ENCODE measurements around the gene HMCN1. TPM values are rescaled to one million over a fixed set of nuclear protein-coding genes. Genes with fewer than 3 reads are reported as not detected.

Gene HMCN1
- polyA plus RNA-seq, 1 donor from 2014 or later = 0.66 TPM

GRCh38 chr1:186207391-186208085 lies 473.3 kb downstream of the HMCN1 start:
- H3K4me2 ChIP-seq (ENCODE audit: low read length) = no peak overlapping the region
- H3K27ac ChIP-seq (ENCODE audit: low read length) = no peak overlapping the region
- no peaks in the 10 kb centered on the region for H3F3A ChIP-seq (ENCODE audit: insufficient read depth, low read length, poor library complexity, severe bottlenecking)
- no peak overlapping the region for H3K9ac ChIP-seq (ENCODE audit: low read length)
- H4K20me1 ChIP-seq (ENCODE audit: insufficient read depth) = no peaks in the 10 kb centered on the region
- TF ChIP-seq SMC3 (conservative IDR thresholded peaks at IDR 0.05; ENCODE audit: poor library complexity) = no peak
- no peak for TF ChIP-seq EZH2 (IDR thresholded peaks at IDR 0.05; ENCODE audit: borderline replicate concordance, insufficient read depth, low read length, poor library complexity, severe bottlenecking)
- TF ChIP-seq MXI1 (conservative IDR thresholded peaks at IDR 0.05; ENCODE audit: poor library complexity, severe bottlenecking) = no peak
- TF ChIP-seq REST (IDR thresholded peaks at IDR 0.05; ENCODE audit: borderline replicate concordance) = no peak
- TF ChIP-seq TAF1 (IDR thresholded peaks at IDR 0.05; ENCODE audit: low read depth) = no peak
- no peak for TF ChIP-seq CTCF (IDR thresholded peaks at IDR 0.05; ENCODE audit: poor library complexity, severe bottlenecking)
- no peak for TF ChIP-seq EP300 (conservative IDR thresholded peaks at IDR 0.05; ENCODE audit: poor library complexity, severe bottlenecking)
- no peak for TF ChIP-seq POLR2AphosphoS5 (IDR thresholded peaks at IDR 0.05)
- no peak for TF ChIP-seq RAD21 (conservative IDR thresholded peaks at IDR 0.05)
- H2AFZ ChIP-seq (ENCODE audit: low read depth, low read length) = no peak overlapping the region
- no peaks in the 10 kb centered on the region for H3K36me3 ChIP-seq (ENCODE audit: insufficient read depth, low read length)
- H3K79me2 ChIP-seq (replicated peaks; ENCODE audit: insufficient read depth, low read length) = no peaks in the 10 kb centered on the region
- no peaks in the 10 kb centered on the region for H3K9me3 ChIP-seq (ENCODE audit: low read length)
- no peaks in the 10 kb centered on the region for H3K9me2 ChIP-seq (ENCODE audit: insufficient read depth, low read length)
- no peaks in the 10 kb centered on the region for H3K27me3 ChIP-seq (ENCODE audit: insufficient read depth, low read depth, low read length)
- no peak overlapping the region for H3K4me3 ChIP-seq (ENCODE audit: low read length)

- Histone ChIP-seq H3K9ac (ENCODE audit: low read length) (no peak overlapping the region), H3F3A (ENCODE audit: insufficient read depth, low read length, poor library complexity, severe bottlenecking) (no peaks in the 10 kb centered on the region), H3K9me3 (ENCODE audit: low read length) (no peaks in the 10 kb centered on the region), H3K9me2 (ENCODE audit: insufficient read depth, low read length) (no peaks in the 10 kb centered on the region), H4K20me1 (ENCODE audit: insufficient read depth) (no peaks in the 10 kb centered on the region), H3K27ac (ENCODE audit: low read length) (no peak overlapping the region), H3K4me2 (ENCODE audit: low read length) (no peak overlapping the region), H2AFZ (ENCODE audit: low read depth, low read length) (no peak overlapping the region), H3K4me3 (ENCODE audit: low read length) (no peak overlapping the region), H3K36me3 (ENCODE audit: insufficient read depth, low read length) (no peaks in the 10 kb centered on the region), H3K27me3 (ENCODE audit: insufficient read depth, low read depth, low read length) (no peaks in the 10 kb centered on the region), H3K79me2 (replicated peaks; ENCODE audit: insufficient read depth, low read length) (no peaks in the 10 kb centered on the region)
- no peak for TF ChIP-seq RAD21 (conservative IDR thresholded peaks at IDR 0.05)
- no peak for TF ChIP-seq SMC3 (conservative IDR thresholded peaks at IDR 0.05; ENCODE audit: poor library complexity)
- TF ChIP-seq MXI1 (conservative IDR thresholded peaks at IDR 0.05; ENCODE audit: poor library complexity, severe bottlenecking) = no peak
- TF ChIP-seq TAF1 (IDR thresholded peaks at IDR 0.05; ENCODE audit: low read depth) = no peak
- no peak for TF ChIP-seq EP300 (conservative IDR thresholded peaks at IDR 0.05; ENCODE audit: poor library complexity, severe bottlenecking)
- TF ChIP-seq POLR2AphosphoS5 (IDR thresholded peaks at IDR 0.05) = no peak
- no peak for TF ChIP-seq REST (IDR thresholded peaks at IDR 0.05; ENCODE audit: borderline replicate concordance)
- no peak for TF ChIP-seq CTCF (IDR thresholded peaks at IDR 0.05; ENCODE audit: poor library complexity, severe bottlenecking)
Observed at GRCh38 chr1:186208405-186209129, 474.4 kb downstream of the HMCN1 start.
